Stomach (tissue), 9 donors: ENCODE data around the gene GRB14. TPM values are rescaled to one million over a fixed set of nuclear protein-coding genes. Genes with fewer than 3 reads are reported as not detected.
"Not testable (repeated sequence)": the region's sequence is repeated elsewhere in the genome, so short reads cannot be mapped to it uniquely, and the experiment has no call there.

ENCODE experiments used
- DNase-seq, 2 donors: peaks; one replicate each; pipeline versions ENCODE4 v3.0.0 to v3.0.0-alpha.2; 2013 to 2019
- H3K27ac ChIP-seq, 5 donors: fragments of 200-600 bp in 4 of 5; sonication (generic) in 4 of 5; one replicate each; pipeline ENCODE4 v1.5.1; 2013 to 2019; ENCODE audit warnings: mild to moderate bottlenecking in 1 of 5, moderate library complexity in 1 of 5
- H3K27me3 ChIP-seq, 3 donors: fragments of 200-600 bp; sonication (generic); one replicate each; pipeline ENCODE4 v1.5.1; 2017 to 2019; ENCODE audit warnings: mixed run types in 1 of 3
- H3K36me3 ChIP-seq, 4 donors: fragments of 200-600 bp; sonication (generic); 1 replicate in 3 of 4; 2 replicates in 1 of 4; pipeline ENCODE4 v1.5.1; 2016 to 2019
- H3K4me1 ChIP-seq, 4 donors: fragments of 200-600 bp; sonication (generic); one replicate each; pipeline ENCODE4 v1.5.1; 2016 to 2019
- H3K4me3 ChIP-seq, 4 donors: fragments of 200-600 bp; sonication (generic) in 3 of 4; one replicate each; pipeline ENCODE4 v1.5.1; 2016 to 2019; ENCODE audit warnings: mild to moderate bottlenecking in 1 of 4
- H3K9me3 ChIP-seq, 4 donors: fragments of 200-600 bp; sonication (generic); one replicate each; pipeline ENCODE4 v1.5.1; 2016 to 2019
- CTCF ChIP-seq, 7 experiments: fragments of 450-650 bp in 4 of 7; fragments of 200-600 bp in 3 of 7; sonication (generic) in 3 of 7; IDR thresholded peaks; one replicate each; pipeline ENCODE4 v1.5.1; 2016 to 2019; ENCODE audit warnings: antibody characterized with exemption in 7 of 7, control low read depth in 2 of 7, mild to moderate bottlenecking in 1 of 7
- EP300 ChIP-seq: sonication (generic); formaldehyde crosslinking; IDR thresholded peaks from one replicate; pipeline ENCODE4 v1.6.1; 2017; ENCODE audit warnings: antibody characterized with exemption
- POLR2A ChIP-seq, 4 donors: fragments of 450-650 bp; IDR thresholded peaks; one replicate each; pipeline ENCODE4 v1.6.1; 2016; ENCODE audit warnings: antibody characterized with exemption in 4 of 4, control low read depth in 2 of 4, mild to moderate bottlenecking in 1 of 4, moderate library complexity in 1 of 4
- POLR2AphosphoS5 ChIP-seq, 3 donors: sonication (generic); formaldehyde crosslinking; IDR thresholded peaks; one replicate each; pipeline ENCODE4 v1.6.1; 2016; ENCODE audit warnings: antibody characterized with exemption in 3 of 3
- WGBS, 5 donors: extraction: QIAGEN DNeasy Blood & Tissue Kit in 3 of 5; methylation state at CpG; one replicate each; pipeline versions ENCODE4 v1.1.5 to v1.1.7; 2013 to 2018; 5-methylcytosine and 5-hydroxymethylcytosine counted together
- intact Hi-C: fragments of 100-400 bp; cut with DNase I; formaldehyde crosslinking; loops from one replicate; pipeline ENCODE4 v1.15.1; 2023; ENCODE audit warnings: low total_unique reads
- polyA plus RNA-seq, 3 donors: library from polyadenylated mRNA; stranded (reverse); fragments of 200-250 nt; gene quantifications; one replicate each; pipeline ENCODE4 v1.2.3, GENCODE V29; 2013
- total RNA-seq, 5 donors: library from RNA; depleted of rRNA; stranded (reverse); fragments of >200 nt; gene quantifications; one replicate each; pipeline versions ENCODE4 v1.1.0 to v1.2.3, GENCODE V29; 2014 to 2016
- donor health status: healthy with polysubstance abuse.
- donor health status: Bipolar disorder and iron deficiency.
- donor health status: healthy.

The GRB14 gene
- total and polyA plus RNA-seq, 8 donors = 0.62 to 32.7 (median 3.3) TPM; not detected in 2

GRCh38 chr2:164554487-164554886 is 66.8 kb downstream of the GRB14 start:
- peaks cover 0 to 8% (median 4%) of the 10 kb centered on the region in 4 donors for H3K4me1 ChIP-seq
- no peaks in the 10 kb centered on the region for H3K27me3 ChIP-seq
- no peak for DNase-seq
- no peaks in the 10 kb centered on the region for H3K9me3 ChIP-seq
- H3K27ac ChIP-seq = no peak overlapping the region
- 35 to 62% (median 55%) methylated on average over 2 of the region's 2 CpGs for WGBS, 5 donors
- TF ChIP-seq EP300 = no peak
- TF ChIP-seq POLR2AphosphoS5 (IDR thresholded peaks at IDR 0.05) = no peak
- no peak overlapping the region for H3K4me3 ChIP-seq
- intact Hi-C loops = no loop called here
- no peaks in the 10 kb centered on the region for H3K36me3 ChIP-seq

- Histone ChIP-seq H3K36me3 (no peaks in the 10 kb centered on the region), H3K4me1 (peaks cover 0 to 8% (median 4%) of the 10 kb centered on the region in 4 donors), H3K27me3 (no peaks in the 10 kb centered on the region), H3K27ac (no peak overlapping the region), H3K4me3 (no peak overlapping the region), H3K9me3 (peaks cover 0 to 6% (median 0%) of the 10 kb centered on the region in 4 donors)
- DNase-seq = no peak
- TF ChIP-seq CTCF (IDR thresholded peaks at IDR 0.05) (no peak), POLR2AphosphoS5 (IDR thresholded peaks at IDR 0.05) (no peak), POLR2A (IDR thresholded peaks at IDR 0.05) (no peak), EP300 (no peak)
- WGBS, 5 donors = 89 to 95% (median 93%) methylated on average over 4 of the region's 4 CpGs
- intact Hi-C loops = no loop called here
These were observed 69.8 kb downstream of the GRB14 start for GRCh38 chr2:164551519-164551918.

- peaks cover 0 to 11% (median 4%) of the 10 kb centered on the region in 4 donors for H3K9me3 ChIP-seq
- H3K36me3 ChIP-seq, intact Hi-C loops, H3K27ac ChIP-seq, H3K27me3 ChIP-seq, H3K4me3 ChIP-seq, DNase-seq, H3K4me1 ChIP-seq: not testable (repeated sequence)
- WGBS, 5 donors = 90 to 98% (median 98%) methylated on average over 3 of the region's 3 CpGs
These were observed 71.6 kb downstream of the GRB14 start for GRCh38 chr2:164549705-164550104.

GRCh38 chr2:164545484-164545883 is 75.8 kb downstream of the GRB14 start:
- intact Hi-C loops = no loop called here
- H3K4me1 ChIP-seq = peaks cover 0 to 5% (median 0%) of the 10 kb centered on the region in 4 donors
- no peaks in the 10 kb centered on the region for H3K27me3 ChIP-seq
- peaks cover 0 to 11% (median 4%) of the 10 kb centered on the region in 4 donors for H3K9me3 ChIP-seq
- no peak for TF ChIP-seq POLR2AphosphoS5 (IDR thresholded peaks at IDR 0.05)
- no peak overlapping the region for H3K4me3 ChIP-seq
- DNase-seq = no peak
- no peak overlapping the region for H3K27ac ChIP-seq
- H3K36me3 ChIP-seq = no peaks in the 10 kb centered on the region
- 82 to 90% (median 84%) methylated on average over 5 of the region's 5 CpGs for WGBS, 5 donors

GRCh38 chr2:164542581-164543021 is 78.7 kb downstream of the GRB14 start:
- peaks cover 0 to 11% (median 4%) of the 10 kb centered on the region in 4 donors for H3K9me3 ChIP-seq
- H3K27me3 ChIP-seq = no peaks in the 10 kb centered on the region
- DNase-seq = peak in 1 of 2 donors; percentile 21
- TF ChIP-seq EP300 (no peak), CTCF (IDR thresholded peaks at IDR 0.05) (no peak), POLR2A (IDR thresholded peaks at IDR 0.05) (no peak), POLR2AphosphoS5 (IDR thresholded peaks at IDR 0.05) (no peak)
- WGBS, 5 donors = 24 to 32% (median 30%) methylated on average over 2 of the region's 2 CpGs
- H3K4me1 ChIP-seq = peaks cover 0 to 5% (median 0%) of the 10 kb centered on the region in 4 donors
- intact Hi-C loops = no loop called here
- no peak overlapping the region for H3K27ac ChIP-seq
- H3K4me3 ChIP-seq = no peak overlapping the region
- no peaks in the 10 kb centered on the region for H3K36me3 ChIP-seq

GRCh38 chr2:164538240-164538866 is 82.9 kb downstream of the GRB14 start:
- DNase-seq = peak in 1 of 2 donors; percentile 65
- H3K27ac ChIP-seq = no peak overlapping the region
- TF ChIP-seq POLR2A (IDR thresholded peaks at IDR 0.05) (no peak), CTCF (IDR thresholded peaks at IDR 0.05) (peak in 4 of 7 experiments; percentile 21 to 27 (median 25)), EP300 (no peak), POLR2AphosphoS5 (IDR thresholded peaks at IDR 0.05) (no peak)
- intact Hi-C loops = no loop called here
- no peaks in the 10 kb centered on the region for H3K27me3 ChIP-seq
- 78 to 97% (median 86%) methylated on average over 3 of the region's 3 CpGs for WGBS, 5 donors
- no peaks in the 10 kb centered on the region for H3K36me3 ChIP-seq
- H3K9me3 ChIP-seq = no peaks in the 10 kb centered on the region
- H3K4me3 ChIP-seq = no peak overlapping the region
- H3K4me1 ChIP-seq = peaks cover 0 to 6% (median 2%) of the 10 kb centered on the region in 4 donors
